MM.1S (cell line): ENCODE results near the gene CRB1.

ENCODE experiments used
- EZH2 ChIP-seq: fragments of 300-600 bp; sonication (generic); optimal IDR thresholded peaks from 2 replicates; pipeline ENCODE3; 2017; ENCODE audit warnings: low read depth, mild to moderate bottlenecking, antibody characterized with exemption, low read length, mixed read lengths
- TF ChIP-seq, protein P1 (sequence below): fragments of 300-600 bp; sonication (generic); IDR thresholded peaks from 2 replicates; pipeline ENCODE4 v1.5.1; 2016; ENCODE audit warnings: antibody characterized with exemption, low read length, mixed read lengths

DNA sequence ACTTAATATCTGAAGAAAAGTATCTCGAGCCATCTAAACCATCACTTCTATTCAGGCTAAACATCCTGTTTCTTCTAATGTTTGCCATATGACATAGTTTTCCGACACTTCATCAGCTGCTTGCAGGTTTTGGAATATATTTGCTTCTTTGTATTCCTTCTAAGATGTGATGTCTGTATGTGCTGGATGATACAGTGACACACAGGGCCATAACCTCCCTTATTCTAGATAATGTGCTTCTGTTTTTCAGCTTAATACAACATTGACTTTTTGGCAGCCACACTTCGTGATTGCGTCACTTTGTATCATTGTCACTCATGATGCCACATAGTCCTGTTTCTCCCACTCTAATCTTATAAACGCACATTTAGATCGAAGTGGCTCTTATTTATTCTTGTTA, 156.3 kb downstream of the CRB1 start:
- TF ChIP-seq, protein P1, sequence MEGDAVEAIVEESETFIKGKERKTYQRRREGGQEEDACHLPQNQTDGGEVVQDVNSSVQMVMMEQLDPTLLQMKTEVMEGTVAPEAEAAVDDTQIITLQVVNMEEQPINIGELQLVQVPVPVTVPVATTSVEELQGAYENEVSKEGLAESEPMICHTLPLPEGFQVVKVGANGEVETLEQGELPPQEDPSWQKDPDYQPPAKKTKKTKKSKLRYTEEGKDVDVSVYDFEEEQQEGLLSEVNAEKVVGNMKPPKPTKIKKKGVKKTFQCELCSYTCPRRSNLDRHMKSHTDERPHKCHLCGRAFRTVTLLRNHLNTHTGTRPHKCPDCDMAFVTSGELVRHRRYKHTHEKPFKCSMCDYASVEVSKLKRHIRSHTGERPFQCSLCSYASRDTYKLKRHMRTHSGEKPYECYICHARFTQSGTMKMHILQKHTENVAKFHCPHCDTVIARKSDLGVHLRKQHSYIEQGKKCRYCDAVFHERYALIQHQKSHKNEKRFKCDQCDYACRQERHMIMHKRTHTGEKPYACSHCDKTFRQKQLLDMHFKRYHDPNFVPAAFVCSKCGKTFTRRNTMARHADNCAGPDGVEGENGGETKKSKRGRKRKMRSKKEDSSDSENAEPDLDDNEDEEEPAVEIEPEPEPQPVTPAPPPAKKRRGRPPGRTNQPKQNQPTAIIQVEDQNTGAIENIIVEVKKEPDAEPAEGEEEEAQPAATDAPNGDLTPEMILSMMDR = no peak
- no peak for TF ChIP-seq EZH2
